GM04503 (cell line): ENCODE results near the gene COL12A1.
"Not testable (repeated sequence)": the region's sequence is repeated elsewhere in the genome, so short reads cannot be mapped to it uniquely, and the experiment has no call there.

Experiments used
- DNase-seq: peaks from one replicate; pipeline ENCODE4 v3.0.0-alpha.2; 2012; ENCODE audit warnings: low read depth

COL12A1 gene

DNA sequence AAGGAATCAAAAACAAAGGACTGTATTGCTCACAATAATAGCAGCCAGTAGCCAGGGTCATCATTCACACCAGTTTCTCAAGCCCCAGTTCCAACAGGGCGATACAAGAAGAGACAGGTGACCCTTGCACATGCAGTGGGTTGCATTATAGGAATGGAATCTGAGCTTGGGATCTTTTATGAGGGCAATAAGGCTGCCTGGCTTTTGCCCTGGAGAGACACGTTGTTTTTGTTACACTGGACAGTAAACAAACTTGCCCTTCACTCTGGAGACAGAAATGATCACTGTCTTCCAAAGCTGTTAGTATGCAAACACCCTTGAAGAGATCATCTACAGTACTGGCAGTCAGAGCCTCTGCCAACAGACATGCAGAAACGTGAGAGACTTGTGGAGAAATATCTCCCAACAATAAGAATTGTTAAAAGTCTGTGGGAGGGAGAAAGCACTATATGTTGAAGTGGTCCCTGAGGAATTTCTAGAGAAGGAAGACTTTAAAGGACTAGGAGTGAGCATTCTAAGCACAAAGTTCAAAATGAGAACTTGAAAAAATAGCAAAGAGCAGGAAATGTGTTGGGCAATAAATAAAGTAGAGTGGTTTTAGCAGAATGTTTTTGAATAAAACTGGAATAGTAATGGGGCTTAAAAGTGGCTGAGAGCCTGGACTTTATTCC is 6.2 kb upstream of the COL12A1 start:
- DNase-seq: no peak

DNA sequence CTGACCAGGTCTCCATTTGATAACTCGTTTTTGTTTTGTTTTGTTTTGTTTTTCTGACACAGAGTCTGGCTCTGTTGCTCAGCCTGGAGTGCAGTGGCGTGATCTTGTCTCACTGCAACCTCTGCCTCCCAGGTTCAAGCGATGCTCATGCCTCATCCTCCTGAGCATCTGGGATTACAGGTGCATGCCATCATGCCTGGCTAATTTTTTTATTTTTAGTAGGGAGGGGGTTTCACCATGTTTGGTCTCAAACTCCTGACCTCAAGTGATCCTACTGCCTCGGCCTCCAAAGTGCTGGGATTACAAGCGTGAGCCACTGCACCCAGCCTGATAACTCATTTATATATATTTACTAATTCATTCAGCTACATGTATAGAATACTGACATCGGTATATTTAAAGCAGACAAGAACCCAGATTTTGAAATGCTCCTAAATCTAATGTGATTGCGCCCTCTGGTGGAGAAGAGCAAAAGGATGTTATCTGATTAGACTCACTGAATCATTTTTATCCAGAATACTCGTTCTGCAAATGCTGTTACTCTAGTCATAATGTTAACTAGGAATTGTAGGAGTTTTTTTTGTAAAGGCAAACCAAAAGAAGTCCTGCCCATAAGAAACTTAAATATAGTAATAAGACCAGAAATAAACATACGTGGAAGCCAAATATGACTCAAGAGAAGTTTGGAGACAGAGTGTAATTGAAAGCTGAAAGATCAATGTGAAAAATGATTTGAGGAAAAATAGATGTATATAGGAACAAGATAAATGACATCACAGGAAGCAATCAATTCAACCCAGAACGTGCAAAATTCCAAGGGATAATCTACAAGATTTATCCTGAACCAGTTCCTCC is 5.3 kb upstream of the COL12A1 start:
- no peak for DNase-seq

DNA sequence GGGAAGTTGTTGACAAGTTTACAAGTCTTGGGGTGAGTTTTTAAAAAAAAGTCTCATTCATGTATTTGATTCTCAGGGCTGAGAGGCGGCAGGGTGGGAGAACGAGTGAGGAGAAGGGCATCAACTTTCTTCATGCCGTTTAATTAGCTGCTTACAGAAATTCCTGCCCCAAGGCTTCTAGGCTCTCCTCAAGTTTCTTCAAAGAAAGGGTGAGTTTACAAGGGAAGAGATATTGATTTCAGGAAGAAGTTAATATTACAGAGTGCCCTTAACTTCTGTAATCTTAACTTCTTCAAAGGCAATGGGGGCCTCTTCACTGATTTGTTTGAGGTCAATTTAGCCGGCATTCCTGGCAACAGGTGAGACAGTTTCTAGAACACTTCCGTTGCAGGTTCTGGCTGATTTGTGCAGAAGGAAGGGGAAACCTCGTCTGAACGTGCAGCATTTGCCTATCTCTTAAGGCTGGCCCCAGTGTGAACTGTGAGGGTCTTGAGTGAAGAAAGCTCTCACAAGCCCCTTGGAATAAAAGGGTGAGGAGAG is 3.4 kb upstream of the COL12A1 start:
- DNase-seq: no peak

DNA sequence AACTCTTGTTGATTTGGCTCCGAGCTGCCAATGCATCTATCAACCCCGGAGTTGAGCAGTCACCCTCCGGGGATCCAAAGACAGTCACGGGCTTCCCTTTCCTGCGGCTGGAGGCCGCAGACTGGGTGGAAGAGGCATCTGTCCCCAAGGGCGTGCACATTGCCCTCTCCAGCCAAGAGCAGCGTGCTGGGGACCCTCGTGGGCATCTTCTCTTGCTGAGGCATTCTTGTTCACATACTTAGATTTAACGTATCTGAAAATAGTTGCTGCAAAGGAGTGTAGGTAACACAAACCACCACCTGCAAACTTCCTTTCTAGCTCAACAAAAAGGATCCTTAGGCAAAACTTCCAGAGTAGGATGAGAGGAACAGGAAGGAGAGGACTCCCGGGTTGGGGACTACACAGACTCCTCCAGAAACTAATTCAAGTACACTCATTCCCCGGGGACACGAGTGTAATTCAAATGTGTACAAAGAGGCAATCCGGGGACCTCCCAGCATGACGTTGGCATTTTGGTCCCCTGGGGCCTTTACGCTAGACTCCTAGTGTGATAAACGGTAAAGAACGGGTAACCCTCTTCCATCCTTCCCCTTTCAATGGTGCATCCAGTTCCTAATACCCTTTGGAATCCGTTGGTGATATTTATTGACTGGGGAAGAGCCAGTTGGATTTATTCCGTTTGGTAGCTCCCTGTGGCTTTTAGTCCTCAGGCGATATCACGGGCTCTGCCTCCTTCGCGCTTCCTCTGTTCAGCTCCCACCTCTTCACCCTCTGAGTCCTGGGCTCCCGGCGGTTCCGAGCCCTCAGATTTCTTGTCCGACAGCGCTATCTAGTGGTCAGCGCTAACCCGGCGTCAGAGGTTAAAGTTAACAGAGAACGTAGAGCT is 2.7 kb upstream of the COL12A1 start:
- no peak for DNase-seq

DNA sequence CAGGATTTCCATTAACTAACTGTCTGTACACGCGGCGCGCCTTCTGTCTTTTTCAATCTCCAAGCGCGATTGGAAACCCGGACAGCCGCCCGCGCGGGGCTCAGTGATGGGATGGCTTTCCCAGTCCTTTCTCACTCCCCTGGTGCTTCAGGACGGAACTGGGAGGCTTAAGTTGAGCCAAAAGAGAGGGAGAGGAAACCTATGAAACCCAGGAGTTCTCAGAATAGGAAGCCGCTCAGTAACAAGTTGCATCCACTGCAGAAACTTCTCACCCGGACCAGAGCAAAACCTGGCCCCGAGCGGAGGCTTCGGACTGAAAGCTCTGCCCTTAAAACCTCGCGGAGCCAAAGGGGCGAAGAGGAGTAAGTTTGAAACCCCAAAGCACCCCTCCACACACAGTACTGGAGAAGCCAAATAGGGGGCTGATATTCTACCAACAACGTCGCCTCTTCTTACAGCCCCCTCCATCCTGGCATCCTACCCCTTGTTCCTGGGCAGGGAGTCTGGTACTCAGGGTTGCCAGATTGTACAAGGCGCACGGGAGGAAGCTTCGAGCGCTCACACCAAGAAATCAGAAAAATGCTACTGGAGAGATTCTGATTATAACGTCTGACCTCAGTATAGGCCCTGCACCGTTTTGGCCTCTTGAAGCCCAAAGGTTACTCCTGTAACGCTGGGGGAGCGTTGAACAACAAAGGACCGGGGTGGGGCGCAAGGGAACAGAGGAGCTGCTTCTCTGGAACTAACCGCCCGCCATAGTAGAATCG is 906 bp upstream of the COL12A1 start:
- no peak for DNase-seq

DNA sequence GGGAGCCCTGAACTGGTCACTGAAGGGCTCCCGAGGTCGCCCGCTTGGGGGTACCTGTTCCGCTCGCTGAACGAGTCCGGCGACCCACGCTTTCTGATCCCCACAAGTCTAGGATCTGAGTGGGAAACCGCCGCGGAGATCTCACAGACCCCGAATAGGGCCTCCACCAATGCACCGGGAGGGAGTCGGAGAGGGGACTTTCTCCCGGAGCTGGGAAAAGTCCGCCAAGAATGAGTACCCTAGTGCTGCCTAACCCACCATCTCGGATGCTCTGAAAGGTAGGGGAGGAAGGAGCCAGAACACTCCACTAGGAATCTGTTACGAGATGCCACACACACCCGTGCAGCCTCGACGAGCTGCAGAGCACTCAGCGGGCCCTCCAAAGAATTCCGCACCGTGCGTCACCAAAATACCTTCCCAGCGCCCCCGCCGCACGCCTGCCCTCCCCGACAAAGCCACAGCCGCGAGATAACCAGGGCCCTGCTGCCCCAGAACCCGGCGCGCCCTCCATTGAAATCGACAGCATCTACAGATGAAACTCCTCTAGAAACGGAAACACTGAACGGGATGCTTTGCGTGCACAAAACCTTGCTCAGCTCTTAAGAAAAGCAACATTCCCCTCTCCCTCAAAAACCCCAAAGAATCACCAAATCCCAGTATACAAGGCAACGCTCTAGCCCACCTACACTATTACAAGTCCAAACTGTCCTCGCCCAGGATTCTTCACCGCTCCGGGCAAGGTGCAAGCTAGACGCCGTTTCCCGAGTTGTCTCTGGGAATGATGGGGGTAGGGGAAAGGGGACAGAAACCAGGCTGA is 686 bp downstream of the COL12A1 start:
- no peak for DNase-seq

DNA sequence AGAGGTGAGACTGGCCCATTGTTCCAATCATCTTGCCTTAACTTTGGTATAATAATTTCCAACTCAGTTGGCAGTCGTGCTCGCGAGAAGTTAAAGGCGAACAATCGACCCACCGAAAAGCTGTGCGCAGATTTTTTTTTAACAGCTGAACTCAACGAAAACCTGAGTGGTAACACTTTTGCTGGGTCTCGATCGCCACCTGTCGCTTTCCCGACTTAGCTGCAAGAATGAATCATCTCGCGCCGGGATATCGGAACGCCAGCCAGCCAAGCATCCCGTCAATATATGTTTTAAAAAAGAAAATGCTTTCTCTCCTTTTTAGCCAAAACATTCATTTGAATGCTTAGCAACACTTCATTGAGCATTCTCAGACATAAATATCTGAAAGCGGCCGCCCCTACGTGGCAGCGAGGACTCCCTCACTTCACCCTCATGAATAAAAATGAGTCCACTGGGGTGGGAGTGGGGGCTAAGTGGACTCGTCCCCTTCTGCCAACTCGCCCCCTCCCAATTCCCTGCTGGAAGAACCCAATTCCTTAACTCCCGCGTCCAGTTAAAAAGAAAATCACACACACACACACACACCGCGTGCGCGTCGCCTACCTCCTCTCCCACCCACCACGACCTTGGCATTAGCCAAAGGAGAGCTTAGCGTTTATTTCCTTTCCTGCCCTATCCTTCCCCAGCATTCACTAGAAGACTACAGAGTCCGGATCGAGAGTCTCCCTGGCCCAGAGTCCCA is 1.5 kb downstream of the COL12A1 start:
- no peak for DNase-seq

DNA sequence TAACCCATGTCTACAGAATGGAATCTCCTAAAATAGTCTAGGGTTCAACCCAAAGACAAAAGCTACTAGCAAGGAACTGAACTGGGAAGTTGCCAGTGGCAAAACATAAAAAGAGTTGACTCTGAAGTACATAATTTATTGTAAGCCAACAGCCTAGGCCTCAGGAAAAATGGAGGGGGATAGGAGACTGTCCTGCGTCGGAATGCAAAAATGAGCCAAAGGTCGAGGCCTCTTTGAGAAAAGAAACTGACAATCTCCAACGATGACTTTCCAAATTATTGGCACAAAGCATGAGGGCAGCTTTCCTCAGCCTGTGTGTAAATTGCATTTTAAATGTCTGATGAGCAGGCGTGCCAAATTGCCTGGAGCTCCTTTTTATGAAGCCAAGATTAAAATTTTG is 2.1 kb downstream of the COL12A1 start:
- DNase-seq: no peak

DNA sequence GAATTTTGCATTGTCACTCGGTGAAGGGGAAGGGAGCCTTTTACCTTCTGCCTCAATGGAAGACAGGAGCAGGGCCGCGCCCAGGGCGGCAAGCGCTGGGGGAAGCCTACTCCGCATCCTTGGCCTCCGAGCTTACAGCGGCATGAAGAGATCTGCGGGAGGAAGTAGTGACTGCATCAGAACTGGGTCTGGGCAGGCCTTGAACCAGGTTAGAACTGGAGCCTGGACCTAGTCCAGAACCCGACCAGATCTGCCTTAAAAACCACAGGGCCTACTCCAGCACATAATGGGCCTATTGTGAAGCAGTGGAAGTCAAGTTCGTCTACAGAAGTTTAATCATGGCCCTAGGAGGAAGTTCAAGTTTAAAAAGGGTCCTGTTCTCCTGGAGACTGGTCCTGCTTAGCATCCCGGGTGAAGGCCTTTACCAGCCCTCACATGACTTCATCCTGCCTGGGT is 3.1 kb downstream of the COL12A1 start:
- no peak for DNase-seq

DNA sequence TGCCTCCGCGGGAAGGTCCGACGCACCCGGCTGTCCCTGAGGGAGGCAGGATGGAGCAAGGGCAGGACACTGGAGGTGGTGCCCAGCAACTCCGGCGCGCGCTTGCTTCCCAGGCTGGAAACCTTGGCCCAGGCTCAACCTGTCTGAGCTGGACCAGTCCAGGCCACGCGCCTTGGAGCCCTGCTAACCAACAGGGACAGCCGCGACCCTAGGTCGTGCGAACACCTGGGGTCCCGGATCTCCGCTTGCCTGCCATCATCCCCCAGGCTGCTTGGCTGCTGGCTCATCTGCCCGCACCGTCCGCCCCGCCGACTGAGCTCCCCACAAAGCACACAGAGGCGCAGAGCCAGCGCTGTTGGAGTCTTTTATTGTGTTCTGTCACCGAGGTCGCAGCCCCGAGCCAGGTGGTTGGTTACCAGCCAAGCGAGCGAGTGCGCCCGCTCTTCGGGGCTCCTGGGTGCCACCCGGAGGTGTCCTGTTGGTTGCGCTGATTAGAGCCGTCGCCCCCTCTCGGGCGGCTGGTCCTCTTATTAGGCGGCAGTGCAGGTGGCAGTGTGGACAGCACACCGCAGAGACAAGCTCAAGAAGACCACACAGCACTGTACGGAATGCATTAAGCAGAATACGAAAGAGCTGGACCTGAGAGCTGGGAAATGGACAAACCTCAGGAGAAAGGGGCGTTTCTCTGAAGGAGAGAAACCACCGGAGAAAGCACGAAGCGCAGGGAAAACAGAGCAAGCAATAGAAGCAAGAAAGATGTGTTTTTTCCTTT is 3.8 kb downstream of the COL12A1 start:
- no peak for DNase-seq

DNA sequence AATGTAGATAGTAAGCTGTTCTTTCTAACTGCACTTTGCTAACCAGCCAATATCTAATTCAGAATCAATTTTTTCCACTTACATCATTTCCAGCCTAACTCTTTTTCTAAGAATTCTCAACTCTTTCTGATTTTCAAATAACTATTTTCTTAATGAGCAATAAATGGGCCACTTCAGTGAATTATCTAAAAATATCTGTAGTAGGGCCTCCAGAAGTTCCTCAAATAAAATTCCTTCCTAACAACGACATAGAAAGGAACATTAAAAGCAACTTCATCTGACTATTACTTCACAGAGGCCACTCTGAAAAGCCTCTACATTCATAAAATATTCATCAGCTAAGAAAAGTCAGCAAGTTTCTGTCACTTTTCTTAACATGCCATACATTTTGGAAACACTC is 4.8 kb downstream of the COL12A1 start:
- DNase-seq: no peak

DNA sequence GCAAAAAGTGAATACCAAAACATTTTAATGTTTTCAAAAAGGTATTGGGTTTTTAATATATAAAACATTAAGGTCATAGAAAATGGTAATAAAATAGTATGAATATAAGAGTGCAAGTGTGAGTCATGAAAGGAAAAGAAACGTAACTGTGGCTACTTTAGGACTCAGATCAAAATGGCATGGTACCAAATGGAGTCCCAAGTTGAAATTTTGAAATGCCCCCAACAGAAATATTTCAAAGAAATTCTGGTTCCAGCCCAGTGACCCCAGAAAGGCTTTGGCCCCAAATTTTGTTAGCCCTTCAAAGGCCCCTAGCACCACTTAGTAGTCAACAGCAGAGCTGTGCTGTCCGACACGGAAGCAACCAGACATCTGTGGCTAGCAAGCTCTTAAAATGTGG is 6.0 kb downstream of the COL12A1 start:
- no peak for DNase-seq

DNA sequence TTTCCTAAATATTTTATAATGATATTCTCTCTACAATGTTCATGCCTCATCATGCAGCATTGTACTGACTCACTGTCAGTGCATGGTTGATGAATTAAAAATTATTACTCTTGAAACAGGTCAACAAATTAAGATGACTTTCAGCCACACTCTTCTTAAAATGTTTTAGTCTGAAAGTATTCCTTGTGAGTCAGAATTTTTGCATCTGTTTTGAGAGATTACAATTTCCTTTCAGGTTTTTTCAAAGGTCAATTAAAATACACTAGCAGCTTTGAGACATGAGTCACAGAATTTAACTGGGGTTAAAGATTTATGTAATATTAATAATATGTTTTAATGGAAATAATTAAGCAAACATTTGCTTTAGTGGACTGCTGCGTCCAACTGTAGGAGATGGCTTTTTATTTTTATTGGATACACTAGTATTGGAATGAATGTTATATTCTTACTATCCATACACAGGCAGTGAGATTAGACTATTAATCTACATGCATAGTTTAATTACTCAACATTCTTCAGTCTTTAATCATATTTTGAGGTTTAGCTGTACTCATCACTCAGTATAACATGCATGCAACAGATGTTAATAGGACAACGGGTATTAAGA is 9.7 kb downstream of the COL12A1 start:
- DNase-seq: peak; percentile 78

DNA sequence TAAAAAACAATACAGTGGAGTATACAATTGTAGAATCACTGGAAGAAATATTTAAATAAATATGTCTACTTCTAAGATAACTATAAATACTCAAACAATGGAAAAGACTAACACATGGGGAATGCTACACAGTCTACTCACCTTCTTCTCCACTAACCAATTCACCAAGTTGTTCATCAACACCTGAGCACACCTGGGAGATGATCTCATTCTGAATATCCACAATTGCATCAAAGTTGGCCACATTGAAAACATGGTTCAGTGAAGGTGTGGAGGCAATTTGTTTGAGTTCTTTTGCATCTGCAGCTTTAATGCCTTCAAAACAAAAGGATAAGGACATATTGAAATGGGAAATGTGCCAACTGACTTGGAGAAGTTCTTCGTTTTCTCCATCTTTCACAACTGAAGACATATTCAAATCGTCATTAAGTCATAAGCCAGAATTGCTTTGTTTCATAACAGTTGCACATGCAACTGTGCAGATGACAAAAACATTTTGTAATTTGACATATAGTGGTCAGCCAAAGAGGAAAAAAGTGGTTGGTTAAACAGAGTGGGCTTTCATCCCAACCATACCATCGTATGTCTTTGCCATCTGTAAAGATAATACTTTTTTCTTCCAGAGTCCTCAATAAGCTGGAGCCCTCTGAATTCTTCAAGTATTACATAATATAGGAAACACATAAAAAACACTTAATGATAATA is 17.5 kb downstream of the COL12A1 start:
- no peak for DNase-seq

DNA sequence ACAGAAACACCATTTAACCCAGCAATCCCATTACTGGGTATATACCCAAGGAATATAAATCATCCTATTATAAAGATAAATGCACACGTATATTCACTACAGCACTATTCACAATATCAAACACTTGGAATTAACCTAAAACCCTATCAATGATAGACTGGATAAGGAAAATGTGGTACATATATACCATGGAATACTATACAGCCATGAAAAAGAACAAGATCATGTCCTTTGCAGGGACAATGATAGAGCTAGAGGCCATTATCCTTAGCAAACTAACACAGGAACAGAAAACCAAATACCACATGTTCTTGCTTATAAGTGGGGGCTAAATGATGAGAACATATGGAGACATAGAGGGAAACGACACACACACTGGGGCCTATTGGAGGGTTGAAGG is 19.3 kb downstream of the COL12A1 start:
- not testable (repeated sequence) for DNase-seq

DNA sequence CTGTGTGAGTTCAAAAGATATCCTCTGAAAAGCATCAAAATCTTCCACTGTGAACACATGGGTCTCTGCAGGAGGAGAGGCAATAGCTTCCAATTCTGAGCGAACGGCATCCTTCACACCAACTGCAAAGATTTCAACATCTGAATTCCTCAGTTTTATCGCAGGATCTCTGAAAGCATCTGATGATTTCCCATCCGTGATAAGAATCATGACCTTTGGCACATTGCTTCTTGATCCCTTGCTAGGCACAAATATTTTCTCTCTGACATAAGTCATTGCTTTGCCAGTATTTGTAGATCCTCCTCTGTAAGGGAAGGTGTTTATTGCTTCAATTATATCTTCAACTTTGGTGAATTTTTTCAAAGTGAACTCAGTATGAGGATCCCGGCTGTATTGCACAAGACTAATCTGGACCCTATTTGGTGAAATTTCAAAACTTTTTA is 22.7 kb downstream of the COL12A1 start:
- DNase-seq: peak; percentile 99

DNA sequence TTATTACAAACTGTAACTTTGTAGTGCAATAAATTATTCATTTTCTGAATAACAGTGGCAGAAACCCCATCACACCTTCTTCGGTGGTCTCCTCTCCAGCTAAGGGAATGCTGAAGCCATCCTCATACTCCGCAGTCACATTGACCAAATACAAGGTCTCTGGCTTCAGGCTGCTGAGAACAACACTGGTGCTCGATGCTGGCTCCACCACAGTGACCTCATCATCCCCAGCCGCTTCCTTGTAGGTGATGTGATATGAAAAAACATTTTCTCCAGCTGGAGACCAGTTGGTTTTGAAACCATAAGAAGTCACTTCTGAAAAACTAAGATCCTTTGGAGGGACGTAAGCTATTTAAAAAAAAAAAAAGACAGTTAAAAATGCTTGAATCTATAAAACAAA is 25.0 kb downstream of the COL12A1 start:
- no peak for DNase-seq

DNA sequence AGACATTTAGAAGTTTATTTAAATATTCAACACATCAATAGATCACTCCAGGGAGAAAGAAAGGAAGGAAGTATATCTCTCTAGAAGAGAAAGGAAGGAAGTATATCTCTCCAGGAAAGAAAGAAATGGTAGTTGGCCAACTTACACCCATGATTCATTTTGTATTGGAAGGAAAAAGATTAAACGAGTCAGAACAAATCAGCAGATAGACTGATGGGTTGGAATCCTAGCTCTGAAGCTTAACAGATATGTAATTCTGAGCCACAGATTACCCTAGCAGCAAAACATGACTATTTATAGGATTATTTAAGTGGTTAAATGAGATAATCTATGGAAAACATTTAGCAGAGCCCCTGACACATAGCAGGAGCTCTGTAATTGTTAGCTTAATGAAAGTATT is 27.1 kb downstream of the COL12A1 start:
- DNase-seq: no peak
